Midbrain (tissue), 1 donor: ENCODE results near the gene SRSF3.
"Not testable (repeated sequence)": the region's sequence is repeated elsewhere in the genome, so short reads cannot be mapped to it uniquely, and the experiment has no call there.

Source experiments
- DNase-seq: peaks from one replicate; lab custom pipeline; 2025; lab: John Stamatoyannopoulos, UW

Gene SRSF3

GRCh38 chr6:36576578-36576977 lies 17.6 kb upstream of the SRSF3 start:
- no peak for DNase-seq

- no peak for DNase-seq
Measured at GRCh38 chr6:36577301-36577700, 16.9 kb upstream of the SRSF3 start.

GRCh38 chr6:36578030-36578429 lies 16.1 kb upstream of the SRSF3 start:
- DNase-seq, result no peak

- DNase-seq, result no peak
Measured at GRCh38 chr6:36578431-36578830, 15.7 kb upstream of the SRSF3 start.

- DNase-seq, result no peak
Measured at GRCh38 chr6:36580184-36580526, 14.0 kb upstream of the SRSF3 start.

- no peak for DNase-seq
Measured at GRCh38 chr6:36581716-36582115, 12.4 kb upstream of the SRSF3 start.

- DNase-seq, result no peak
Measured at GRCh38 chr6:36586606-36587005, 7.6 kb upstream of the SRSF3 start.

- not testable (repeated sequence) for DNase-seq
Measured at GRCh38 chr6:36589025-36589400, 5.1 kb upstream of the SRSF3 start.

GRCh38 chr6:36590237-36590636 lies 3.9 kb upstream of the SRSF3 start:
- DNase-seq, result no peak

GRCh38 chr6:36592221-36592655 lies 1.9 kb upstream of the SRSF3 start:
- no peak for DNase-seq

GRCh38 chr6:36593569-36594028 lies 563 bp upstream of the SRSF3 start:
- DNase-seq, result peak; percentile 90

GRCh38 chr6:36594816-36595643 lies 868 bp downstream of the SRSF3 start:
- peak; percentile 66 for DNase-seq

- no peak for DNase-seq
Measured at GRCh38 chr6:36596356-36596755, 2.2 kb downstream of the SRSF3 start.

GRCh38 chr6:36597775-36598174 lies 3.6 kb downstream of the SRSF3 start:
- no peak for DNase-seq

- DNase-seq, result no peak
Measured at GRCh38 chr6:36598326-36598725, 4.2 kb downstream of the SRSF3 start.

- no peak for DNase-seq
Measured at GRCh38 chr6:36598739-36599318, 4.7 kb downstream of the SRSF3 start.

GRCh38 chr6:36599791-36600209 lies 5.6 kb downstream of the SRSF3 start:
- peak; percentile 27 for DNase-seq

- no peak for DNase-seq
Measured at GRCh38 chr6:36600564-36601146, 6.5 kb downstream of the SRSF3 start.

GRCh38 chr6:36601818-36602217 lies 7.7 kb downstream of the SRSF3 start:
- not testable (repeated sequence) for DNase-seq

GRCh38 chr6:36603222-36604089 lies 9.3 kb downstream of the SRSF3 start:
- no peak for DNase-seq

- DNase-seq, result no peak
Measured at GRCh38 chr6:36604090-36605060, 10.2 kb downstream of the SRSF3 start.
